Upper lobe of right lung (tissue), 1 donor: ENCODE measurements around the gene PLXNB2. TPM values are rescaled to one million over a fixed set of nuclear protein-coding genes. Genes with fewer than 3 reads are reported as not detected.

Experiments
- ATAC-seq: fragments of 200-7000 bp; cut with Tn5 transposase; one replicate; pipeline ENCODE4 v1.9.1; 2020; ENCODE audit warnings: mild to moderate bottlenecking, moderate library complexity
- DNase-seq: peaks from one replicate; pipeline ENCODE4 v3.0.0-alpha.2; 2020
- H3K27ac ChIP-seq: fragments of 200-600 bp; one replicate; pipeline ENCODE4 v1.8.0; 2022
- H3K27me3 ChIP-seq: fragments of 200-600 bp; one replicate; pipeline ENCODE4 v1.8.0; 2022; ENCODE audit warnings: mild to moderate bottlenecking
- H3K36me3 ChIP-seq: fragments of 200-600 bp; one replicate; pipeline ENCODE4 v1.8.0; 2022
- H3K4me1 ChIP-seq: fragments of 200-600 bp; one replicate; pipeline ENCODE4 v1.8.0; 2022
- H3K4me3 ChIP-seq: fragments of 200-600 bp; one replicate; pipeline ENCODE4 v1.8.0; 2022; ENCODE audit warnings: mild to moderate bottlenecking
- H3K9me3 ChIP-seq: fragments of 200-600 bp; one replicate; pipeline ENCODE4 v1.8.0; 2022
- intact Hi-C: fragments of 100-400 bp; cut with DNase I; formaldehyde crosslinking; loops from one replicate; pipeline ENCODE4 v1.11.0; 2022
- total RNA-seq: library from RNA; stranded (reverse); fragmentation: NEBNext Ultra II Directional; extraction: Animal tissue kit (Norgen Biotek cat#: 25700); gene quantifications from one replicate; pipeline ENCODE4 v1.2.1, GENCODE V29; 2021
- TF ChIP-seq, protein P1 (sequence below): fragments of 200-600 bp; IDR thresholded peaks from one replicate; pipeline ENCODE4 v1.8.0; 2022; ENCODE audit warnings: antibody characterized with exemption
- donor health status: DM: no; HTN: yes; CAD: no; lungs with severe emphysema.

PLXNB2 gene
- total RNA-seq, 1 donor from 2014 or later = 308 TPM

DNA sequence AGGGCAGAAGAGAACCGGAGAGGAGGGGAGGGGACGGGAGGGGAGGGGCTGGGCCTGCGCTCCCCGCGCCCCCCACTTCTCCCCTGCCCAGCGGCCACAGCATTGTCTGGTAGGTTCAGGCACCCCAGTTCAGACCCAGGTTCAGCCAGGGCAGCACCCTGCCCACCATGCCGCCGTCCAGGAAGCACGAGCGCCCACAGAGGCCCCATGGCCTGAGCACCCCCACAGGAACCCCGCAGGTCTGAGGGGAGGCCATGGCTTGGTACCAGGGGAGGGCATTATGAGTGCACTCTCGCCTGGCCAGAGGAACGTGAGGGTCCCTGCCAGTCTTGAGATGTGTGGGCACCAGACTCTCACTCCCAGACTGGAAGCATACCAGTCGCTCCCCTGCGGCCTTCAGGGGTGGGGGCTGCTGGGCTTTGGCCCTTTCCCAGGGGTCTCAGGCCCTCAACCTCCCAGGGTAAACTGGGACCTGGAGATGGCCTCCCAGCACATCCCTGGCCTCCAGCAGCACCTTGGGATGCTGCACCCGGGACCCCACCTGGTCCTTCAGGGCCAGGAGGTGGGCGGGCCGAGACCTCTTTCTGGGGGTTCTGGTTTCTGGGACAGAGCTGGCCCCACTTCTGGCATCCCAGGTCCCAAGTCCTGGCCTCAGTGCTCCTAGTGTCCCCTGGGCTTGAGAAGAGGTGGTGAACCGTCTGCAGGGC, 597 bp upstream of the PLXNB2 start:
- no peak for DNase-seq
- Histone ChIP-seq H3K4me3 (peak overlapping the region; percentile 15), H3K27me3 (no peaks in the 10 kb centered on the region), H3K4me1 (peaks cover 50% of the 10 kb centered on the region), H3K27ac (peak overlapping the region; percentile 92), H3K9me3 (no peaks in the 10 kb centered on the region), H3K36me3 (no peaks in the 10 kb centered on the region)
- no peak for ATAC-seq
- TF ChIP-seq, protein P1, sequence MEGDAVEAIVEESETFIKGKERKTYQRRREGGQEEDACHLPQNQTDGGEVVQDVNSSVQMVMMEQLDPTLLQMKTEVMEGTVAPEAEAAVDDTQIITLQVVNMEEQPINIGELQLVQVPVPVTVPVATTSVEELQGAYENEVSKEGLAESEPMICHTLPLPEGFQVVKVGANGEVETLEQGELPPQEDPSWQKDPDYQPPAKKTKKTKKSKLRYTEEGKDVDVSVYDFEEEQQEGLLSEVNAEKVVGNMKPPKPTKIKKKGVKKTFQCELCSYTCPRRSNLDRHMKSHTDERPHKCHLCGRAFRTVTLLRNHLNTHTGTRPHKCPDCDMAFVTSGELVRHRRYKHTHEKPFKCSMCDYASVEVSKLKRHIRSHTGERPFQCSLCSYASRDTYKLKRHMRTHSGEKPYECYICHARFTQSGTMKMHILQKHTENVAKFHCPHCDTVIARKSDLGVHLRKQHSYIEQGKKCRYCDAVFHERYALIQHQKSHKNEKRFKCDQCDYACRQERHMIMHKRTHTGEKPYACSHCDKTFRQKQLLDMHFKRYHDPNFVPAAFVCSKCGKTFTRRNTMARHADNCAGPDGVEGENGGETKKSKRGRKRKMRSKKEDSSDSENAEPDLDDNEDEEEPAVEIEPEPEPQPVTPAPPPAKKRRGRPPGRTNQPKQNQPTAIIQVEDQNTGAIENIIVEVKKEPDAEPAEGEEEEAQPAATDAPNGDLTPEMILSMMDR = no peak
- intact Hi-C loops = no loop called here

DNA sequence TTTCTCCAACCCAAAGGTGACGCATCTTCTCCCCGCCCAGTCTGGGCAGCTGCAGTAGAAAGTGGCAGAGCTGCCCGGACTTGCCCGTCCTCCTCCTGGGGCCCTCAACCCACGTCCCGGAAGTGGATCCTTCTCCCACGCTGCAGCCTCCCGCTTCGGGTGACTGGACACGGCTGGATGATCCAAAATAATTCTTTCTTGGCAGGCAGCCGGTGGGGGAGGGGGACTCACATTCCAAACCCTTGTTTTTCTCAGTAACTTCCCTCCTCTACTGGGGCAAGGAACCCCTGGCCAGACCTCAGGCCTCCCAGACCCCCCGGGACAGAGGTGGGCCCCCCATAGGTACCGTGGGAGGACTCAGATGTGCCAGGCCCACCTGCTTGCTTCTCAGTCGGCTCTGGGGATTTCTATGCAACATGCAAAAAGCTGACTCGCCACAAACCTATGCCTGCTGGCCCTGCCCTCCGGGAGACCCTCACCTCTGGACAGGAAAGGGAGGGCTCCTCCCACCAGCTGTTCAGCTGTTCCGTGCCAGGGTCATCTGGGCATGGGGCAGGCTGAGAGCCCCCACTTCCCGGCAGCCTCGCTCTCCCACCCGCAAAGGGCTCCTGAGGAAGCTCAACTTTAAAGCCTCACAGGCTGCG, 1.4 kb downstream of the PLXNB2 start:
- H3K4me3 ChIP-seq = peak overlapping the region; percentile 85
- H3K36me3 ChIP-seq = no peaks in the 10 kb centered on the region
- peaks cover 70% of the 10 kb centered on the region for H3K4me1 ChIP-seq
- H3K27ac ChIP-seq = peak overlapping the region; percentile 95
- no peaks in the 10 kb centered on the region for H3K27me3 ChIP-seq
- ATAC-seq (peak; percentile 61), DNase-seq (peak; percentile 94)
- no peaks in the 10 kb centered on the region for H3K9me3 ChIP-seq
- TF ChIP-seq, protein P1 = no peak
- intact Hi-C loops = no loop called here

DNA sequence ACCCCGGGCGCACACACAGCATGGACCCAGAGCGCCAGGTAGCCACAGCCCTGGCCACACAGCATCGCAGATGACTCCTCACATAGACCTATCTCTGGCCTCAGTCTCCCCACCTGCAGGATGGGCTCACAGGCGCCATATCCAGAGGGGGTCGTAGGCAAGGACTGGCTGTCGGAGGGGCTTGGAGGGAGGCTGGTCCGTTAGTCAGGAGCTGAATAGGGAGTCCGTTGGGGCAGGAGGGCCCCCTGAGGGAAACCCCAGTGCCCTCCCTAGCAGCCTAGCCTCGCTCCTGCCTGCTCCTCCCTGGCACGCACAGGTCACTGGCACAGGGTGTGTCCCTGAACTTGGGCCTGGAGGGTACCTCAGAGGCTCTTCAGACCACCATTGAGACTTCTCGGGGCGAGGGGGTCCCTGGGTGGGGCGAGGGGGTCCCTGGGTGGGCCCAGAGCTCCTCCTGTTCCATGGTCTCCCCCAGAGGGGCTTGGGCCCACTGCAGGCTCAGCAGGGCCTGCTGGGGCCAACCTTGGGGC, 2.0 kb downstream of the PLXNB2 start:
- Histone ChIP-seq H3K36me3 (no peaks in the 10 kb centered on the region), H3K27me3 (no peaks in the 10 kb centered on the region), H3K4me1 (peaks cover 75% of the 10 kb centered on the region), H3K9me3 (no peaks in the 10 kb centered on the region), H3K27ac (peak overlapping the region; percentile 95), H3K4me3 (peak overlapping the region; percentile 85)
- intact Hi-C loops = no loop called here
- ATAC-seq (peak; percentile 0), DNase-seq (peak; percentile 76)
- TF ChIP-seq, protein P1 = no peak

DNA sequence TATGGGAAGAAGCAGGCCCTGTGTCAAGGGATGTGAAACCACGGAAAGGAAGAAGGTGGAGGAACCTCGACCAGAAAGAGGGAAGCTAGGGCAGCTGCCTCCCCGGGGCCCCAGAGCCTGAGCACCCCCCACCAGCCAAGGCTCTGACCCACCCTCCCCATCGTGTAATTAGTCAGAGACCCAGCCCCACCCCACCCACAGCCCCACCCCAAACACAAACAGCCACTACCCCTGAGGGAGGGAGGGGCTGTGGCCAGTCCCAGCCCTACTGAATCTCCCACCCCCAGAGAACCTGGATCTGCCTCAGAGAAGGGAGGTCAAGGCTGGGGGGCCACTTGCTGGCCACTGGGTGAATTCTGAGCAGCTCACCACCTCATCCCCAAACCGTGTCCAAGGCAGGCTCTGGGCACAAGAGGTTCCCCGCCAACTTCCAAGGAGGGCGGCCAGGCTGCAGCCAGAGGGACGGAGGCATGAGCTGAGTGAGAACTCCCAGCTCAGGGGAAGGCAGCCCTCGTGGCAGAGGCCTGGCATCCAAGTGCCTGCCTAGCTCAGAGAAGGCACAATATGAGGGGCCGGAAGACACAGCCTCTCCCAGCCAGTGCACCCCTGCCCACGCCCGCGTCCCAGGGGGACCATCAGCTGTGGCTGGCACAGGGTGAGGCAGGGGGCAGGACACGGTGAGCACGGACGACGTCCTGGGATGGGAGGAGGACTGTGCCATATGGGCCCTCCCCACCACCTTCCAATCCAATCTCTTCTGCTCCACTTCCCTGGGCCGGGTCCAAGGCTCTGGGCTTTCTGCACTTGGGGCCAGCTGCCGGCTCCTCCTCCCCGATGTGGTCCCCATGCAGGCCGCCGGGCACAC, 2.7 kb downstream of the PLXNB2 start:
- peak; percentile 82 for DNase-seq
- H3K9me3 ChIP-seq = no peaks in the 10 kb centered on the region
- TF ChIP-seq, protein P1 = no peak
- peak; percentile 10 for ATAC-seq
- H3K4me3 ChIP-seq = peak overlapping the region; percentile 85
- intact Hi-C loops = no loop called here
- no peaks in the 10 kb centered on the region for H3K27me3 ChIP-seq
- peaks cover 75% of the 10 kb centered on the region for H3K4me1 ChIP-seq
- no peaks in the 10 kb centered on the region for H3K36me3 ChIP-seq
- peak overlapping the region; percentile 95 for H3K27ac ChIP-seq

DNA sequence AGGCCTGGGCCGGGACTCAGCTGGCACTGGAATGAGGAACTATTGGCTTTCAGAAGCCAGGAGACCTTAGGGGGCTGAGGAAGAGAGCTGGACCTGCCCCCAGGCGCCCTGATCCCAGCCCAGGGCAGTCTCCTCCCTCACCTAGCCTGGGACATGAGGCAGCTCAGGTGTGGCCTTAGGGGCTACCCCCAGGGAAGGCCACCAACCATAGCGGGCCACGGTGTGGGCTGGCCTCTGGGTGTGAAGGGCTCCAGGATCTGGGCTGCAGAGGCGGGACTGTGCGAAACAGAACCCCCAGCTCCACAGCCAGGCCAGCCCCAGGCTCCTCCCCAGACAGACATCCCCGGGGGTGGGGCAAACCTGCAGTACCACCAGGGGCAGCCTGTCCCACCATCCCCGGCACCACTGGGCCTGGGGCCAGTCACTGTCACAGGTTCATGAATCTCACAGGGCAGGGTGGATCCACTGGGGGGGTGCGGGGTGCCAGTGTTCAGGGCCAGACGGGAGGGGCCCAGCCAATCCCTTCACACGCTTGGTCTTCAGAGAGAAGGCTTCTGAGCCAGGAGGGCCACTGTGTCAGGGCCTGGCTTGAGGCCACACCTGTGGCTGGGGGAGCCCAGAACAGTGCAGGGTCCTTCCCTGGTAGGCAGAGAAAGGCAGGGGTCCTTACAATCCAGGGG, 3.5 kb downstream of the PLXNB2 start:
- intact Hi-C loops = no loop called here
- DNase-seq = peak; percentile 87
- TF ChIP-seq, protein P1 = no peak
- H3K4me3 ChIP-seq = peak overlapping the region; percentile 85
- H3K27ac ChIP-seq = peak overlapping the region; percentile 95
- H3K36me3 ChIP-seq = no peaks in the 10 kb centered on the region
- no peaks in the 10 kb centered on the region for H3K9me3 ChIP-seq
- peaks cover 74% of the 10 kb centered on the region for H3K4me1 ChIP-seq
- peak; percentile 42 for ATAC-seq
- no peaks in the 10 kb centered on the region for H3K27me3 ChIP-seq
